Endothelial cell of umbilical vein (primary cell): ENCODE data around the gene CHTF8. TPM values are rescaled to one million over a fixed set of nuclear protein-coding genes. Genes with fewer than 3 reads are reported as not detected.

Experiments used
- BruUV-seq: library from RNA; stranded (reverse); fragments of 400-500 nt; replicated peaks from 2 replicates; lab custom pipeline; 2021; lab: Mats Ljungman, UMichigan
- CTCF ChIA-PET: fragments of 300-600, 350-600 bp; sonication (Branson Sonifier 250); formaldehyde crosslinking; loops from one replicate; lab custom pipeline; 2021; ENCODE audit warnings: antibody characterized with exemption, inconsistent platforms; lab: Charles Lee
- POLR2A ChIA-PET: fragments of 300-600, 350-600 bp; sonication (Branson Sonifier 250); formaldehyde crosslinking; loops from one replicate; lab custom pipeline; 2021; ENCODE audit warnings: antibody characterized with exemption, inconsistent platforms; lab: Charles Lee
- DNase-seq: peaks from one replicate; pipeline ENCODE4 v3.0.0-alpha.2; 2011; ENCODE audit warnings: low read depth, low spot score
- FAIRE-seq: peaks from 2 replicates; lab custom pipeline; 2011; peaks lifted over from hg19 to GRCh38; lab: Jason Lieb, UNC
- H2AFZ ChIP-seq: 2 replicates; pipeline ENCODE4 v1.6.0; 2012; ENCODE audit warnings: low read depth, low read length, control low read depth, inconsistent platforms
- H3K27ac ChIP-seq: 2 replicates; pipeline ENCODE4 v1.5.1; 2011; ENCODE audit warnings: low read depth, mild to moderate bottlenecking, control low read depth, low read length, moderate library complexity; ENCODE audit not compliant: insufficient read depth
- H3K27me3 ChIP-seq, 2 experiments: 2 replicates each; pipeline versions ENCODE4 v1.6.0 to v1.6.1; 2011; ENCODE audit warnings: low read length in 2 of 2, mixed read lengths in 1 of 2; ENCODE audit not compliant: control insufficient read depth in 2 of 2, insufficient read depth in 2 of 2
- H3K36me3 ChIP-seq, 2 experiments: 2 replicates in 1 of 2; 3 replicates in 1 of 2; pipeline ENCODE4 v1.5.1; 2011; ENCODE audit warnings: low read length in 2 of 2, mild to moderate bottlenecking in 1 of 2, moderate library complexity in 1 of 2; ENCODE audit not compliant: control insufficient read depth in 2 of 2, insufficient read depth in 2 of 2; ENCODE audit errors: extremely low read depth in 1 of 2
- H3K4me1 ChIP-seq: 3 replicates; pipeline ENCODE4 v1.5.1; 2011; ENCODE audit warnings: mild to moderate bottlenecking, low read length; ENCODE audit not compliant: control insufficient read depth, insufficient read depth; ENCODE audit errors: extremely low read depth
- H3K4me2 ChIP-seq: 2 replicates; pipeline ENCODE4 v1.6.1; 2011; ENCODE audit warnings: low read length, control low read depth, mixed read lengths; ENCODE audit not compliant: insufficient read depth
- H3K4me3 ChIP-seq, 3 experiments: fragments of 200-600 bp in 1 of 3; sonication (generic), shearing (Covaris generic) in 1 of 3; replicated peaks in 1 of 3; 2 replicates each; pipeline ENCODE4 v1.5.1; 2011 to 2016; ENCODE audit warnings: control low read depth in 3 of 3, low read length in 3 of 3, mild to moderate bottlenecking in 2 of 3, inconsistent platforms in 1 of 3, low read depth in 1 of 3, moderate library complexity in 1 of 3; ENCODE audit not compliant: insufficient read depth in 1 of 3
- H3K79me2 ChIP-seq: 2 replicates; pipeline ENCODE4 v1.6.0; 2012; ENCODE audit warnings: low read length, inconsistent platforms; ENCODE audit not compliant: control insufficient read depth, insufficient read depth
- H3K9ac ChIP-seq: replicated peaks from 2 replicates; pipeline ENCODE3; 2011; ENCODE audit warnings: low read length, control low read depth; ENCODE audit not compliant: insufficient read depth; ENCODE audit errors: extremely low read depth
- H3K9me1 ChIP-seq: replicated peaks from 3 replicates; pipeline ENCODE4 v1.6.0; 2011; ENCODE audit warnings: mild to moderate bottlenecking, low read length; ENCODE audit not compliant: control insufficient read depth, insufficient read depth; ENCODE audit errors: extremely low read depth
- H3K9me3 ChIP-seq: replicated peaks from 2 replicates; pipeline ENCODE4 v1.5.1; 2012; ENCODE audit warnings: low read length, inconsistent platforms; ENCODE audit not compliant: control insufficient read depth, insufficient read depth
- H4K20me1 ChIP-seq: replicated peaks from 2 replicates; pipeline ENCODE3; 2011; ENCODE audit warnings: mild to moderate bottlenecking, low read length; ENCODE audit not compliant: control insufficient read depth, insufficient read depth; ENCODE audit errors: extremely low read depth
- EZH2 ChIP-seq: IDR thresholded peaks from 2 replicates; pipeline ENCODE4 v1.6.1; 2012; ENCODE audit warnings: borderline replicate concordance, low read depth, mild to moderate bottlenecking, moderate library complexity, low read length, inconsistent platforms; ENCODE audit not compliant: severe bottlenecking
- FOS ChIP-seq: IDR thresholded peaks from 2 replicates; pipeline ENCODE4 v1.6.1; 2011; ENCODE audit warnings: mild to moderate bottlenecking, low read length, moderate library complexity, borderline replicate concordance; ENCODE audit not compliant: insufficient read depth
- GATA2 ChIP-seq: IDR thresholded peaks from 2 replicates; pipeline ENCODE4 v1.7.0; 2011; ENCODE audit warnings: low read depth, mild to moderate bottlenecking, moderate library complexity, mixed read lengths, low read length; ENCODE audit not compliant: insufficient read length, insufficient read depth
- JUN ChIP-seq: IDR thresholded peaks from 2 replicates; pipeline ENCODE4 v1.6.1; 2011; ENCODE audit warnings: borderline replicate concordance, low read depth; ENCODE audit not compliant: insufficient read length, insufficient read depth
- MAX ChIP-seq: IDR thresholded peaks from 2 replicates; pipeline ENCODE4 v1.6.1; 2011; ENCODE audit not compliant: insufficient read depth, insufficient read length
- MYC ChIP-seq: IDR thresholded peaks from one replicate; pipeline ENCODE4 v1.6.1; 2011; ENCODE audit warnings: mild to moderate bottlenecking, low read depth, low read length
- POLR2A ChIP-seq: IDR thresholded peaks from 2 replicates; pipeline ENCODE4 v1.6.1; 2012; ENCODE audit warnings: low read depth, mild to moderate bottlenecking, control low read depth, low read length
- POLR2AphosphoS5 ChIP-seq: IDR thresholded peaks from 2 replicates; pipeline ENCODE4 v1.6.1; 2012; ENCODE audit warnings: low read depth, mild to moderate bottlenecking, control low read depth, low read length, moderate library complexity; ENCODE audit not compliant: insufficient read depth
- dilution Hi-C: fragments of 300-500 bp; cut with MboI; formaldehyde crosslinking; loops from one replicate; pipeline ENCODE4 v1.15.0; 2019; ENCODE audit warnings: low sequenced_read_pairs; ENCODE audit not compliant: extremely low pct_ligation_motif_present
- intact Hi-C: fragments of 100-400 bp; cut with micrococcal nuclease; formaldehyde crosslinking; loops from one replicate; pipeline ENCODE4 v1.10.0; 2022
- polyA plus RNA-seq, 4 experiments: library from polyadenylated mRNA; depleted of rRNA in 3 of 4; stranded (reverse) in 3 of 4; unstranded in 1 of 4; fragments of >200 nt; gene quantifications; 2 replicates each; pipeline versions ENCODE4 v1.2.1 to v1.2.3, GENCODE V29; 2011 to 2012; ENCODE audit warnings: missing spikeins in 1 of 4
- total RNA-seq: library from RNA; stranded (reverse); gene quantifications from 2 replicates; pipeline ENCODE4 v1.2.3, GENCODE V29; 2021
- TF ChIP-seq, protein P1 (sequence below), 2 donors: IDR thresholded peaks; 1 replicate in 1 of 2; 2 replicates in 1 of 2; pipeline ENCODE4 v1.5.1; 2011; ENCODE audit warnings: low read length in 2 of 2, mild to moderate bottlenecking in 2 of 2, moderate library complexity in 2 of 2, control low read depth in 1 of 2, inconsistent platforms in 1 of 2, low read depth in 1 of 2; ENCODE audit not compliant: insufficient read depth in 1 of 2; ENCODE audit errors: extremely low read depth in 1 of 2

CHTF8 gene
- total and polyA plus RNA-seq, 2 donors (not counting 3 experiments of a cell fraction or from before 2014, with no cell fraction given) = 128 to 131 TPM

- BruUV-seq = no TSS peak
- Histone ChIP-seq H3K9me3 (no peaks in the 10 kb centered on the region), H3K9ac (no peak overlapping the region), H3K4me3 (no peak overlapping the region), H3K27me3 (no peaks in the 10 kb centered on the region), H2AFZ (no peak overlapping the region), H4K20me1 (no peaks in the 10 kb centered on the region), H3K4me1 (peaks cover 12% of the 10 kb centered on the region), H3K9me1 (no peaks in the 10 kb centered on the region), H3K4me2 (no peak overlapping the region), H3K79me2 (no peaks in the 10 kb centered on the region), H3K27ac (no peak overlapping the region), H3K36me3 (no peaks in the 10 kb centered on the region)
- dilution Hi-C loops (no loop called here), intact Hi-C loops (no loop called here)
- peak; percentile 76 for FAIRE-seq
- POLR2A ChIA-PET = interaction anchor here (1.6 kb wide), 1 partner anchor 12 kb away, joined by 8 read pairs; no protein-coding TSS in a partner anchor
- DNase-seq = peak; percentile 89
- TF ChIP-seq, protein P1, sequence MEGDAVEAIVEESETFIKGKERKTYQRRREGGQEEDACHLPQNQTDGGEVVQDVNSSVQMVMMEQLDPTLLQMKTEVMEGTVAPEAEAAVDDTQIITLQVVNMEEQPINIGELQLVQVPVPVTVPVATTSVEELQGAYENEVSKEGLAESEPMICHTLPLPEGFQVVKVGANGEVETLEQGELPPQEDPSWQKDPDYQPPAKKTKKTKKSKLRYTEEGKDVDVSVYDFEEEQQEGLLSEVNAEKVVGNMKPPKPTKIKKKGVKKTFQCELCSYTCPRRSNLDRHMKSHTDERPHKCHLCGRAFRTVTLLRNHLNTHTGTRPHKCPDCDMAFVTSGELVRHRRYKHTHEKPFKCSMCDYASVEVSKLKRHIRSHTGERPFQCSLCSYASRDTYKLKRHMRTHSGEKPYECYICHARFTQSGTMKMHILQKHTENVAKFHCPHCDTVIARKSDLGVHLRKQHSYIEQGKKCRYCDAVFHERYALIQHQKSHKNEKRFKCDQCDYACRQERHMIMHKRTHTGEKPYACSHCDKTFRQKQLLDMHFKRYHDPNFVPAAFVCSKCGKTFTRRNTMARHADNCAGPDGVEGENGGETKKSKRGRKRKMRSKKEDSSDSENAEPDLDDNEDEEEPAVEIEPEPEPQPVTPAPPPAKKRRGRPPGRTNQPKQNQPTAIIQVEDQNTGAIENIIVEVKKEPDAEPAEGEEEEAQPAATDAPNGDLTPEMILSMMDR (IDR thresholded peaks at IDR 0.05; ENCODE audit: extremely low read depth in 1 of 2, insufficient read depth in 1 of 2, low read depth in 1 of 2, low read length in 2 of 2) = no peak
- TF ChIP-seq POLR2A (no peak), POLR2AphosphoS5 (no peak), EZH2 (no peak), MAX (no peak), JUN (no peak), FOS (no peak), MYC (no peak), GATA2 (no peak)
- CTCF ChIA-PET = interaction anchor here (0.8 to 1.9 kb wide), 8 partner anchors 9 to 107 kb away, joined by 3 to 13 read pairs (median 4); no protein-coding TSS in a partner anchor
These were observed 47.1 kb upstream of the CHTF8 start for GRCh38 chr16:69179328-69180010.
